SK-N-MC (cell line): Measurements from ENCODE around the gene SLC10A4.

Experiments used
- EZH2 ChIP-seq: fragments of 200-600 bp; sonication (generic); IDR thresholded peaks from one replicate; pipeline ENCODE4 v1.6.1; 2017; ENCODE audit warnings: antibody characterized with exemption
- POLR2AphosphoS5 ChIP-seq: IDR thresholded peaks from 2 replicates; pipeline ENCODE4 v1.6.1; 2012; ENCODE audit warnings: mild to moderate bottlenecking, low read depth, low read length, borderline replicate concordance

DNA sequence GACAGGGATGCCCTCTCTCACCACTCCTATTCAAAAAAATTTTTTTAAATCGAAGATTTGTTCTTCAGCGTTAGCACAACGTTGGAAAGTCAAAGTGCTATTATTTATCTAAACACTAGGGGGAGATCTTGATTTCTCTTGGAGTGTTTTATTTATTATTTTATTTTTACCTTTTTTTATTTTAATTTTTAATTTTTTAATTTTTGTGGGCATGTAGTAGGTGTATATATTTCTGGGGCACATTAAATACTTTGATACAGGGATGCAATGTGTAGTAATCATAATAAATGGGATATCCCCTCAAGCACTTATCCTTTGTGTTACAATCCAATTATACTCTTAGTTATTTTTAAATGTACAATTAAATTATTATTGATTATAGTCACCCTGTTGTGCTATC lies 37.4 kb upstream of the SLC10A4 start:
- TF ChIP-seq POLR2AphosphoS5 (no peak), EZH2 (no peak)
